ENCODE results near the gene SLC5A10. TPM values are rescaled to one million over a fixed set of nuclear protein-coding genes. Genes with fewer than 3 reads are reported as not detected.
"Not testable (repeated sequence)": the region's sequence is repeated elsewhere in the genome, so short reads cannot be mapped to it uniquely, and the experiment has no call there.

SLC5A10 gene
- total RNA-seq, 1 donor from 2014 or later: not detected

- DNase-seq (ENCODE audit: low spot score): no peak
- Mint-ChIP-seq H3K4me3 (ENCODE audit: low read depth) (no peak overlapping the region), H3K36me3 (ENCODE audit: low read depth) (no peaks in the 10 kb centered on the region), H3K27me3 (ENCODE audit: low read depth) (peaks cover 14% of the 10 kb centered on the region), H3K4me1 (ENCODE audit: low read depth) (peaks cover 11% of the 10 kb centered on the region), H3K27ac (no peak overlapping the region), H3K9me3 (no peaks in the 10 kb centered on the region)
- intact Hi-C loops (cut with micrococcal nuclease): no loop called here
Observed at GRCh38 chr17:18950944-18951905, 740 bp upstream of the SLC5A10 start.

GRCh38 chr17:18953231-18953728 lies 1.3 kb downstream of the SLC5A10 start:
- Mint-ChIP-seq H3K4me1 (ENCODE audit: low read depth) (peaks cover 14% of the 10 kb centered on the region), H3K27me3 (ENCODE audit: low read depth) (peaks cover 6% of the 10 kb centered on the region), H3K36me3 (ENCODE audit: low read depth) (no peaks in the 10 kb centered on the region), H3K9me3 (no peaks in the 10 kb centered on the region), H3K4me3 (ENCODE audit: low read depth) (no peak overlapping the region), H3K27ac (no peak overlapping the region)
- DNase-seq (ENCODE audit: low spot score): no peak
- intact Hi-C loops (cut with micrococcal nuclease): no loop called here

- Mint-ChIP-seq H3K27me3 (ENCODE audit: low read depth) (peaks cover 6% of the 10 kb centered on the region), H3K4me3 (ENCODE audit: low read depth) (no peak overlapping the region), H3K4me1 (ENCODE audit: low read depth) (peaks cover 14% of the 10 kb centered on the region), H3K36me3 (ENCODE audit: low read depth) (no peaks in the 10 kb centered on the region), H3K9me3 (no peaks in the 10 kb centered on the region), H3K27ac (peak overlapping the region; percentile 11)
- no peak for DNase-seq (ENCODE audit: low spot score)
- intact Hi-C loops (cut with micrococcal nuclease): no loop called here
Observed at GRCh38 chr17:18954321-18954720, 2.4 kb downstream of the SLC5A10 start.

GRCh38 chr17:18955009-18955408 lies 3.0 kb downstream of the SLC5A10 start:
- intact Hi-C loops (cut with micrococcal nuclease): no loop called here
- no peak for DNase-seq (ENCODE audit: low spot score)

GRCh38 chr17:18956021-18956420 lies 4.1 kb downstream of the SLC5A10 start:
- H3K36me3 Mint-ChIP-seq (ENCODE audit: low read depth); H3K4me3 Mint-ChIP-seq (ENCODE audit: low read depth); H3K27me3 Mint-ChIP-seq (ENCODE audit: low read depth); DNase-seq (ENCODE audit: low spot score); H3K9me3 Mint-ChIP-seq; intact Hi-C loops (cut with micrococcal nuclease): not testable (repeated sequence)
- H3K4me1 Mint-ChIP-seq (ENCODE audit: low read depth): peaks cover 19% of the 10 kb centered on the region
- peak overlapping the region; percentile 84 for H3K27ac Mint-ChIP-seq

More at GRCh38 chr17:18955009-18955408, 3.0 kb downstream of the SLC5A10 start:
- Mint-ChIP-seq H3K27me3 (ENCODE audit: low read depth) (peaks cover 4% of the 10 kb centered on the region), H3K9me3 (no peaks in the 10 kb centered on the region), H3K4me3 (ENCODE audit: low read depth) (no peak overlapping the region), H3K36me3 (ENCODE audit: low read depth) (no peaks in the 10 kb centered on the region), H3K4me1 (ENCODE audit: low read depth) (peaks cover 14% of the 10 kb centered on the region), H3K27ac (peak overlapping the region; percentile 84)

GRCh38 chr17:18956581-18956980 lies 4.6 kb downstream of the SLC5A10 start:
- Mint-ChIP-seq H3K4me3 (ENCODE audit: low read depth) (no peak overlapping the region), H3K9me3 (no peaks in the 10 kb centered on the region), H3K27ac (no peak overlapping the region), H3K4me1 (ENCODE audit: low read depth) (peaks cover 22% of the 10 kb centered on the region), H3K36me3 (ENCODE audit: low read depth) (no peaks in the 10 kb centered on the region), H3K27me3 (ENCODE audit: low read depth) (no peaks in the 10 kb centered on the region)
- intact Hi-C loops (cut with micrococcal nuclease): no loop called here
- no peak for DNase-seq (ENCODE audit: low spot score)

- Mint-ChIP-seq H3K27me3 (ENCODE audit: low read depth) (no peaks in the 10 kb centered on the region), H3K36me3 (ENCODE audit: low read depth) (no peaks in the 10 kb centered on the region), H3K4me1 (ENCODE audit: low read depth) (peaks cover 31% of the 10 kb centered on the region), H3K27ac (no peak overlapping the region), H3K9me3 (no peaks in the 10 kb centered on the region), H3K4me3 (ENCODE audit: low read depth) (no peak overlapping the region)
- intact Hi-C loops (cut with micrococcal nuclease): no loop called here
- DNase-seq (ENCODE audit: low spot score): no peak
Observed at GRCh38 chr17:18957831-18958230, 5.9 kb downstream of the SLC5A10 start.

- peaks cover 35% of the 10 kb centered on the region for H3K4me1 Mint-ChIP-seq (ENCODE audit: low read depth)
- H3K27ac Mint-ChIP-seq: no peak overlapping the region
- H3K9me3 Mint-ChIP-seq: no peaks in the 10 kb centered on the region
- no peak overlapping the region for H3K4me3 Mint-ChIP-seq (ENCODE audit: low read depth)
- no peaks in the 10 kb centered on the region for H3K36me3 Mint-ChIP-seq (ENCODE audit: low read depth)
- intact Hi-C loops (cut with micrococcal nuclease): no loop called here
- no peak for DNase-seq (ENCODE audit: low spot score)
- no peaks in the 10 kb centered on the region for H3K27me3 Mint-ChIP-seq (ENCODE audit: low read depth)
Observed at GRCh38 chr17:18958611-18959010, 6.6 kb downstream of the SLC5A10 start.

- DNase-seq (ENCODE audit: low spot score): no peak
- no peaks in the 10 kb centered on the region for H3K9me3 Mint-ChIP-seq
- H3K36me3 Mint-ChIP-seq (ENCODE audit: low read depth): no peaks in the 10 kb centered on the region
- H3K4me3 Mint-ChIP-seq (ENCODE audit: low read depth): no peak overlapping the region
- H3K27me3 Mint-ChIP-seq (ENCODE audit: low read depth): no peaks in the 10 kb centered on the region
- intact Hi-C loops (cut with micrococcal nuclease): no loop called here
- H3K27ac Mint-ChIP-seq: no peak overlapping the region
- H3K4me1 Mint-ChIP-seq (ENCODE audit: low read depth): peaks cover 32% of the 10 kb centered on the region
Observed at GRCh38 chr17:18959071-18959844, 7.3 kb downstream of the SLC5A10 start.

GRCh38 chr17:18959845-18960240 lies 7.9 kb downstream of the SLC5A10 start:
- no peaks in the 10 kb centered on the region for H3K27me3 Mint-ChIP-seq (ENCODE audit: low read depth)
- no peak overlapping the region for H3K27ac Mint-ChIP-seq
- H3K9me3 Mint-ChIP-seq: no peaks in the 10 kb centered on the region
- H3K36me3 Mint-ChIP-seq (ENCODE audit: low read depth): no peaks in the 10 kb centered on the region
- no peak for DNase-seq (ENCODE audit: low spot score)
- H3K4me3 Mint-ChIP-seq (ENCODE audit: low read depth): no peak overlapping the region
- intact Hi-C loops (cut with micrococcal nuclease): loop anchor here (5.0 to 10.0 kb wide), 2 partner anchors 55 to 58 kb away; no protein-coding TSS in a partner anchor
- peaks cover 30% of the 10 kb centered on the region for H3K4me1 Mint-ChIP-seq (ENCODE audit: low read depth)

GRCh38 chr17:18960241-18960665 lies 8.3 kb downstream of the SLC5A10 start:
- Mint-ChIP-seq H3K4me1 (ENCODE audit: low read depth) (peaks cover 28% of the 10 kb centered on the region), H3K9me3 (no peaks in the 10 kb centered on the region), H3K27ac (no peak overlapping the region), H3K27me3 (ENCODE audit: low read depth) (no peaks in the 10 kb centered on the region), H3K4me3 (ENCODE audit: low read depth) (no peak overlapping the region), H3K36me3 (ENCODE audit: low read depth) (no peaks in the 10 kb centered on the region)
- intact Hi-C loops (cut with micrococcal nuclease): loop anchor here (5.0 to 10.0 kb wide), 2 partner anchors 55 to 58 kb away; no protein-coding TSS in a partner anchor
- no peak for DNase-seq (ENCODE audit: low spot score)

- H3K4me3 Mint-ChIP-seq (ENCODE audit: low read depth): no peak overlapping the region
- no peaks in the 10 kb centered on the region for H3K27me3 Mint-ChIP-seq (ENCODE audit: low read depth)
- peak; percentile 69 for DNase-seq (ENCODE audit: low spot score)
- H3K9me3 Mint-ChIP-seq: no peaks in the 10 kb centered on the region
- intact Hi-C loops (cut with micrococcal nuclease): loop anchor here (5.0 to 10.0 kb wide), 2 partner anchors 54 to 59 kb away; no protein-coding TSS in a partner anchor
- peak overlapping the region; percentile 40 for H3K27ac Mint-ChIP-seq
- peaks cover 24% of the 10 kb centered on the region for H3K4me1 Mint-ChIP-seq (ENCODE audit: low read depth)
- H3K36me3 Mint-ChIP-seq (ENCODE audit: low read depth): no peaks in the 10 kb centered on the region
Observed at GRCh38 chr17:18960803-18961511, 9.0 kb downstream of the SLC5A10 start.
